Kidney (tissue), 14 donors: ENCODE data around the gene ARL3. TPM values are rescaled to one million over a fixed set of nuclear protein-coding genes. Genes with fewer than 3 reads are reported as not detected.

Experiments
- DNase-seq, 5 donors: peaks; one replicate each; pipeline ENCODE4 v3.0.0-alpha.2; 2013 to 2020
- FAIRE-seq: peaks from 2 replicates; lab custom pipeline; 2012; peaks lifted over from hg19 to GRCh38; lab: Jason Lieb, UNC
- H3K27ac ChIP-seq, 2 donors: one replicate each; pipeline ENCODE4 v1.7.0; 2013; ENCODE audit warnings: low read depth in 2 of 2, low read length in 2 of 2, inconsistent platforms in 1 of 2
- H3K27me3 ChIP-seq: one replicate; pipeline ENCODE4 v1.7.1; 2013; ENCODE audit warnings: low read length, inconsistent platforms; ENCODE audit not compliant: control insufficient read depth, insufficient read depth
- H3K36me3 ChIP-seq, 3 donors: one replicate each; pipeline versions ENCODE4 v1.7.0 to v1.7.1; 2013; ENCODE audit warnings: low read length in 3 of 3, control low read depth in 1 of 3, inconsistent platforms in 1 of 3; ENCODE audit not compliant: insufficient read depth in 3 of 3, control insufficient read depth in 2 of 3
- H3K4me1 ChIP-seq, 3 donors: one replicate each; pipeline versions ENCODE4 v1.7.0 to v1.7.1; 2013; ENCODE audit warnings: low read length in 3 of 3, inconsistent platforms in 1 of 3, low read depth in 1 of 3; ENCODE audit not compliant: control insufficient read depth in 2 of 3, insufficient read depth in 2 of 3
- H3K4me3 ChIP-seq, 3 donors: one replicate each; pipeline versions ENCODE4 v1.7.0 to v1.8.1; 2013; ENCODE audit warnings: low read length in 3 of 3, control low read depth in 1 of 3, inconsistent platforms in 1 of 3
- H3K9ac ChIP-seq, 3 donors: one replicate each; pipeline versions ENCODE4 v1.7.0 to v1.7.1; 2013; ENCODE audit warnings: low read length in 3 of 3, control low read depth in 1 of 3, inconsistent platforms in 1 of 3
- H3K9me3 ChIP-seq, 3 donors: one replicate each; pipeline versions ENCODE4 v1.7.0 to v1.7.1; 2013; ENCODE audit warnings: low read length in 3 of 3, control low read depth in 1 of 3, inconsistent platforms in 1 of 3; ENCODE audit not compliant: control insufficient read depth in 2 of 3, insufficient read depth in 1 of 3
- intact Hi-C: fragments of 100-400 bp; cut with DNase I; formaldehyde crosslinking; loops from one replicate; pipeline ENCODE4 v1.11.1; 2022
- polyA plus RNA-seq: library from polyadenylated mRNA; stranded (reverse); fragments of 350-450 nt; fragmentation: Illumina TruSeq; extraction: RNeasy Lipid Tissue Mini Kit (QIAGEN cat#74804); gene quantifications from one replicate; pipeline ENCODE4 v1.2.3, GENCODE V29; 2014; ENCODE audit warnings: low read depth, low replicate concordance; ENCODE audit not compliant: insufficient read depth
- total RNA-seq: library from RNA; stranded (reverse); fragmentation: NEBNext Ultra II Directional; extraction: Animal tissue kit (Norgen Biotek cat#: 25700); gene quantifications from one replicate; pipeline ENCODE4 v1.2.1, GENCODE V29; 2021
- TF ChIP-seq, protein P1 (sequence below): IDR thresholded peaks from 3 replicates; pipeline ENCODE4 v1.5.1; 2012; ENCODE audit warnings: mild to moderate bottlenecking, moderate library complexity, borderline replicate concordance; ENCODE audit not compliant: insufficient read depth; ENCODE audit errors: extremely low read depth
- donor health status: control.
- donor health status: control.
- donor health status: control.
- donor health status: control.
- donor health status: control.
- donor health status: DM: yes; HTN: yes; CAD: no.
- donor health status: Normal renal cell carcinoma (clear cell type).

Gene ARL3
- total and polyA plus RNA-seq, 2 donors from 2014 or later, result 16.3 to 28.8 TPM

DNA sequence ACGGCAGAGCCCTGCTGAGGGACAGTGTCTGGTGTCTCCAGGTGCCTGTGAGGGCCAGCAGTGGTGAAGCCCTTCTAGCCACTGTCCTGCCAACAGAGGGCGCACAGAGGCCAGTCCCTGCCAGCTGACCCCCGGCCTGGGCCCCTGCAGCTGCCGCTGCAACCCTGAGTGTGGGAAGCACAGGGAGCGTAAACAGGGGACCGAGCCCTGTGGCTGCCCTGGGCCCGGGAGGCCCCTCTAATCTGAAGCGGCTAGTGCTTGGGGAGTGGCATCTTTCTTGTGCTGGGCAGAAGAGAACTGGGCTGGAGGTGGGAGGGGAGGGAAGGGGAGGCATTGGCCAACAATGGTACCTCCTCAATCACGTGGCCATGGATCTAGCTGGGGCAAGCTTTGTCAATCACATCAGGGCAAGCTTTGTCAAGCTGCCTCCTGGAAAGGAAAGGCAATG lies 35.3 kb downstream of the ARL3 start:
- H3K4me3 ChIP-seq, result no peak overlapping the region
- H3K4me1 ChIP-seq, result peaks cover 40 to 55% (median 54%) of the 10 kb centered on the region in 3 donors
- peak overlapping the region in 2 of 3 donors; percentile 28 to 32 for H3K9ac ChIP-seq
- intact Hi-C loops, result no loop called here
- H3K36me3 ChIP-seq, result peaks cover 0 to 2% (median 0%) of the 10 kb centered on the region in 3 donors
- FAIRE-seq (no peak), DNase-seq (peak; percentile 81 to 88 (median 85))
- TF ChIP-seq, protein P1, sequence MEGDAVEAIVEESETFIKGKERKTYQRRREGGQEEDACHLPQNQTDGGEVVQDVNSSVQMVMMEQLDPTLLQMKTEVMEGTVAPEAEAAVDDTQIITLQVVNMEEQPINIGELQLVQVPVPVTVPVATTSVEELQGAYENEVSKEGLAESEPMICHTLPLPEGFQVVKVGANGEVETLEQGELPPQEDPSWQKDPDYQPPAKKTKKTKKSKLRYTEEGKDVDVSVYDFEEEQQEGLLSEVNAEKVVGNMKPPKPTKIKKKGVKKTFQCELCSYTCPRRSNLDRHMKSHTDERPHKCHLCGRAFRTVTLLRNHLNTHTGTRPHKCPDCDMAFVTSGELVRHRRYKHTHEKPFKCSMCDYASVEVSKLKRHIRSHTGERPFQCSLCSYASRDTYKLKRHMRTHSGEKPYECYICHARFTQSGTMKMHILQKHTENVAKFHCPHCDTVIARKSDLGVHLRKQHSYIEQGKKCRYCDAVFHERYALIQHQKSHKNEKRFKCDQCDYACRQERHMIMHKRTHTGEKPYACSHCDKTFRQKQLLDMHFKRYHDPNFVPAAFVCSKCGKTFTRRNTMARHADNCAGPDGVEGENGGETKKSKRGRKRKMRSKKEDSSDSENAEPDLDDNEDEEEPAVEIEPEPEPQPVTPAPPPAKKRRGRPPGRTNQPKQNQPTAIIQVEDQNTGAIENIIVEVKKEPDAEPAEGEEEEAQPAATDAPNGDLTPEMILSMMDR, result peak; percentile 66
- no peaks in the 10 kb centered on the region for H3K27me3 ChIP-seq
- H3K27ac ChIP-seq, result peak overlapping the region; percentile 49 to 51
- no peaks in the 10 kb centered on the region for H3K9me3 ChIP-seq

GRCh38 chr10:102678068-102678400 lies 36.2 kb downstream of the ARL3 start:
- Histone ChIP-seq H3K4me3 (no peak overlapping the region), H3K27ac (peak overlapping the region; percentile 40 to 60), H3K9me3 (no peaks in the 10 kb centered on the region), H3K9ac (peak overlapping the region in 1 of 3 donors; percentile 56), H3K27me3 (no peaks in the 10 kb centered on the region), H3K36me3 (peaks cover 0 to 2% (median 0%) of the 10 kb centered on the region in 3 donors), H3K4me1 (peaks cover 43 to 59% (median 55%) of the 10 kb centered on the region in 3 donors)
- intact Hi-C loops, result no loop called here
- FAIRE-seq (no peak), DNase-seq (peak in 1 of 5 donors; percentile 48)
- TF ChIP-seq, protein P1, result no peak

DNA sequence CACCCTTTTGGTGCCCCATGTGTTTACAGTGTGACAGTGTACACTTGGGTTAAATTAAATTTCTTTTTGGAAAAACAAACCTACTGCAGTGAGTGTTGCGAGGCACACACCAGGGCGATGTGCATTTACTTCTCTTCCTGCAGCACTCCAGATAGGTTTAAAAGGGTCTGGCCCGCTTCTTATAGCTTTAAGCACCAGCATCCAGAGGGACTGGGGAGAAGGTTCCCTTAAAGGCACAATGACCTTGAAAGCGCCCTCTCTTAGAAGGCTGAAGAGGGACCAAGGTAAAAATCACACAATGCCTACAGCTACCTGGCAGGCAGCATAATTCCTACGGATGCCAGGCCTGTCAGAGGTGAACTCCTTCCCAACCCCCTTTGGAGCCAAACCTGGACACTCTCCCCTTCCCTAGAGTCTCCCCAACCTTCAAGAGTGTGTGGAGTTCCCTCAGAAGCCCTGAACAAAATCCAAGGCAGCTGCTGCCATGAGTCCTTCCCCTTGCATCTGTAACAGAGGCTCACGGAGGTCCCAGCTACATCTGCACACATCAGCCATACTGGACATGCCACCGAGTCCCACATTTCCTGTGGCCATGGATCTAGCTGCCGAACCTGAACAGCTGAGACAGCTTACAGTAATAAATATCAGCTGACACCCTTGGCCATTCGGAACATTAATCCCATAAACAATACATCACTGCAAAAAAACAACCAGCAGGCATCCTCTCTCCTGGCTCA lies 36.7 kb downstream of the ARL3 start:
- Histone ChIP-seq H3K36me3 (peaks cover 0 to 2% (median 0%) of the 10 kb centered on the region in 3 donors), H3K4me3 (no peak overlapping the region), H3K9me3 (no peaks in the 10 kb centered on the region), H3K4me1 (peaks cover 43 to 63% (median 58%) of the 10 kb centered on the region in 3 donors), H3K27ac (peak overlapping the region; percentile 40 to 60), H3K9ac (peak overlapping the region in 2 of 3 donors; percentile 10 to 56), H3K27me3 (no peaks in the 10 kb centered on the region)
- FAIRE-seq (no peak), DNase-seq (peak in 3 of 5 donors; percentile 18 to 39 (median 30))
- TF ChIP-seq, protein P1, result no peak
- intact Hi-C loops, result no loop called here
